GM19025 (cell line): ENCODE measurements around the gene SPOUT1.

Experiments used
- ATAC-seq: cut with Tn5 transposase; IDR thresholded peaks from one replicate; pipeline ENCODE4 v1.9.1; 2021; ENCODE audit warnings: mild to moderate bottlenecking, low read depth, moderate library complexity; ENCODE audit not compliant: unreplicated experiment

Gene SPOUT1

GRCh38 chr9:128838338-128838737 is 8.7 kb upstream of the SPOUT1 start:
- ATAC-seq = no peak

- ATAC-seq = no peak
These were observed 7.0 kb upstream of the SPOUT1 start for GRCh38 chr9:128836509-128837145.

GRCh38 chr9:128835246-128836210 is 5.9 kb upstream of the SPOUT1 start:
- ATAC-seq = no peak

- no peak for ATAC-seq
These were observed 4.1 kb upstream of the SPOUT1 start for GRCh38 chr9:128833696-128834095.

- ATAC-seq = no peak
These were observed 708 bp downstream of the SPOUT1 start for GRCh38 chr9:128828719-128829452.

GRCh38 chr9:128828267-128828666 is 1.3 kb downstream of the SPOUT1 start:
- no peak for ATAC-seq

GRCh38 chr9:128825923-128826700 is 3.5 kb downstream of the SPOUT1 start:
- ATAC-seq = no peak

- no peak for ATAC-seq
These were observed 4.7 kb downstream of the SPOUT1 start for GRCh38 chr9:128824911-128825310.

- ATAC-seq = no peak
These were observed 5.6 kb downstream of the SPOUT1 start for GRCh38 chr9:128823903-128824406.

GRCh38 chr9:128823362-128823902 is 6.2 kb downstream of the SPOUT1 start:
- ATAC-seq = no peak

GRCh38 chr9:128822407-128823042 is 7.1 kb downstream of the SPOUT1 start:
- no peak for ATAC-seq

GRCh38 chr9:128821584-128822406 is 7.8 kb downstream of the SPOUT1 start:
- ATAC-seq = no peak

GRCh38 chr9:128820665-128821583 is 8.7 kb downstream of the SPOUT1 start:
- no peak for ATAC-seq

GRCh38 chr9:128819716-128820664 is 9.6 kb downstream of the SPOUT1 start:
- no peak for ATAC-seq

GRCh38 chr9:128818839-128819715 is 10.5 kb downstream of the SPOUT1 start:
- peak; percentile 22 for ATAC-seq
